ENCODE measurements around the gene PARD3.

The PARD3 gene

GRCh38 chr10:34734918-34735317, 80.2 kb downstream of the PARD3 start:
- in situ Hi-C loops (cut with HindIII; ENCODE audit: low sequenced_read_pairs) = no loop called here
- DNase-seq (ENCODE audit: low read depth, low spot score) = no peak
- TF ChIP-seq, protein P1, sequence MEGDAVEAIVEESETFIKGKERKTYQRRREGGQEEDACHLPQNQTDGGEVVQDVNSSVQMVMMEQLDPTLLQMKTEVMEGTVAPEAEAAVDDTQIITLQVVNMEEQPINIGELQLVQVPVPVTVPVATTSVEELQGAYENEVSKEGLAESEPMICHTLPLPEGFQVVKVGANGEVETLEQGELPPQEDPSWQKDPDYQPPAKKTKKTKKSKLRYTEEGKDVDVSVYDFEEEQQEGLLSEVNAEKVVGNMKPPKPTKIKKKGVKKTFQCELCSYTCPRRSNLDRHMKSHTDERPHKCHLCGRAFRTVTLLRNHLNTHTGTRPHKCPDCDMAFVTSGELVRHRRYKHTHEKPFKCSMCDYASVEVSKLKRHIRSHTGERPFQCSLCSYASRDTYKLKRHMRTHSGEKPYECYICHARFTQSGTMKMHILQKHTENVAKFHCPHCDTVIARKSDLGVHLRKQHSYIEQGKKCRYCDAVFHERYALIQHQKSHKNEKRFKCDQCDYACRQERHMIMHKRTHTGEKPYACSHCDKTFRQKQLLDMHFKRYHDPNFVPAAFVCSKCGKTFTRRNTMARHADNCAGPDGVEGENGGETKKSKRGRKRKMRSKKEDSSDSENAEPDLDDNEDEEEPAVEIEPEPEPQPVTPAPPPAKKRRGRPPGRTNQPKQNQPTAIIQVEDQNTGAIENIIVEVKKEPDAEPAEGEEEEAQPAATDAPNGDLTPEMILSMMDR (IDR thresholded peaks at IDR 0.05; ENCODE audit: low read depth, low read length) = no peak
- H3K4me3 ChIP-seq (ENCODE audit: low read depth, low read length) = no peak overlapping the region

GRCh38 chr10:34732926-34733325, 82.2 kb downstream of the PARD3 start:
- H3K4me3 ChIP-seq (ENCODE audit: low read depth, low read length) = no peak overlapping the region
- TF ChIP-seq, protein P1 (IDR thresholded peaks at IDR 0.05; ENCODE audit: low read depth, low read length) = no peak
- in situ Hi-C loops (cut with HindIII; ENCODE audit: low sequenced_read_pairs) = no loop called here
- no peak for DNase-seq (ENCODE audit: low read depth, low spot score)

DNA sequence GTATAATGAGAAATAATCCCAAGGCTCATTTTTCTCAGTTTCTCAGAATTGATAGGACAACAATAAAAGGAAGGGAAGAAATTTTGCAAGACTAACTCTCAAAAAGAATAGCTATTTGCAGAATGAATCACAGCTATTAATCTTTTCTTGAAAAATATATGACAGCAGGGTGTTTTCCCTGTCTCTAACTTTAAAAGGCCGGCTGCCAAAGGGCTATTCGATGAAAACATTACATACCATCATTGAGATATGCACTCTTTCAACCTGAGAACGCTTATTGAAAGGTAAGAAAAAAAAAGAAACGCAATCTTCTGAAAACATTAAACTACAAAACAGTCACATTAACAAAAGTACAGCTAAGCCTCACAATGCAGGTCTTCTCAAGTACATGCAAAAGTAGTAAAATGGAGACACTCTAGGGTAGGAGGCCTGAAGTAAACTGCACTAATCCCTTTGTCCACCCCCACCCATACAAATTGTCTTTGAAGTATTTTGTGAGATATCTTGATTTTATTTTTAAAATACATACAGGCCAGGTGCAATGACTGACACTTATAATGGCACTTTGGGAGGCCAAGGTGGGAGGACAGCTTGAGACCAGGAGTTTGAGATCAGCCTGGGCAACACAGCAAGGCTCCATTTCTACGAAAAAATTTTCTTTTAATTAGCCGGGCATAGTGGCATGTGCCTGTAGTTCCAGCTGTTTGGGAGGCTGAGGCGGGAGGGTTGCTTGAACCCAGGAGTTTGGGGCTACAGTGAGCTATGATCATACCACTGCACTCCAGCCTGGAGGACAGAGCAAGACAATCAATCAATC, 83.0 kb downstream of the PARD3 start:
- no peak overlapping the region for H3K4me3 ChIP-seq (ENCODE audit: low read depth, low read length)
- in situ Hi-C loops (cut with HindIII; ENCODE audit: low sequenced_read_pairs) = no loop called here
- DNase-seq (ENCODE audit: low read depth, low spot score) = peak; percentile 67
- TF ChIP-seq, protein P1 (IDR thresholded peaks at IDR 0.05; ENCODE audit: low read depth, low read length) = no peak

GRCh38 chr10:34731213-34731612, 83.9 kb downstream of the PARD3 start:
- in situ Hi-C loops (cut with HindIII; ENCODE audit: low sequenced_read_pairs) = no loop called here
- H3K4me3 ChIP-seq (ENCODE audit: low read depth, low read length) = no peak overlapping the region
- no peak for DNase-seq (ENCODE audit: low read depth, low spot score)
- TF ChIP-seq, protein P1 (IDR thresholded peaks at IDR 0.05; ENCODE audit: low read depth, low read length) = no peak

- no peak for DNase-seq (ENCODE audit: low read depth, low spot score)
- in situ Hi-C loops (cut with HindIII; ENCODE audit: low sequenced_read_pairs) = no loop called here
Observed at GRCh38 chr10:34730726-34731125, 84.4 kb downstream of the PARD3 start.

DNA sequence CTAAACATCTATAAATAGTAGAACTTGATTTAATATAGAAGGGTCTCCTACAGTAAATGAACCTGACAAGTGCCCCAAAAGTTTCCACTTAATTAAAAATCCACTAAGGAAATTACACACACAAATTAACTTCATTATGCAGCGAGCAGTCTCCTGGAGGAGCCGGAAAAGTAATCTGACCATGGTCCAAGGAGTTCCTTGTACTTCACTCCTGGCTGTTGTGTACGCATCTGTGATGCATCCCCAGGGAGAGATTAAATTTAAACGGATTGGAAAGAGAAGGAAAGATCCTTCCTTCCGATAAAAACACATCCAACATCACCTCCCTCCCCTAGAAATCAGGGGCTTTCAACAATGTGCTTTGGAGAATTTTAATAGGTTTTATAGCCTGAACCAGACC, 85.5 kb downstream of the PARD3 start:
- DNase-seq (ENCODE audit: low read depth, low spot score) = no peak
- TF ChIP-seq, protein P1 (IDR thresholded peaks at IDR 0.05; ENCODE audit: low read depth, low read length) = no peak
- no peak overlapping the region for H3K4me3 ChIP-seq (ENCODE audit: low read depth, low read length)
- in situ Hi-C loops (cut with HindIII; ENCODE audit: low sequenced_read_pairs) = no loop called here

More at GRCh38 chr10:34730726-34731125, 84.4 kb downstream of the PARD3 start:
- TF ChIP-seq, protein P1 (IDR thresholded peaks at IDR 0.05; ENCODE audit: low read depth, low read length) = no peak
- no peak overlapping the region for H3K4me3 ChIP-seq (ENCODE audit: low read depth, low read length)
